ENCODE measurements around the gene VPS51. TPM values are rescaled to one million over a fixed set of nuclear protein-coding genes. Genes with fewer than 3 reads are reported as not detected.

VPS51 gene
- total and polyA plus RNA-seq, 2 of the 13 experiments (the other 11 are each of a cell fraction or from before 2014, with no cell fraction given): 76.3 to 90.6 TPM

GRCh38 chr11:65134240-65134951 is 38.4 kb downstream of the VPS51 start, which contains the start of gene SYVN1 (continued):
- TF ChIP-seq MAZ (IDR thresholded peaks at IDR 0.05; ENCODE audit: borderline replicate concordance, low read depth, low read length) (peak; percentile 90; the same call in 1 of the 2 replicates), MAZ (CRISPR knock-in tag; IDR thresholded peaks at IDR 0.05; ENCODE audit: low read depth) (peak; percentile 88), ZNF441 (CRISPR knock-in tag; IDR thresholded peaks at IDR 0.05; ENCODE audit: borderline replicate concordance) (0 out of 2 replicates have a peak, but pooled peaks have one; percentile 10), ZNF691 (CRISPR knock-in tag; IDR thresholded peaks at IDR 0.05; ENCODE audit: borderline replicate concordance, low read depth) (peak; percentile 89; the same call in 1 of the 2 replicates), HOXD1 (CRISPR knock-in tag; IDR thresholded peaks at IDR 0.05) (peak; percentile 45; the same call in 1 of the 2 replicates), DNMT3B (CRISPR knock-in tag; conservative IDR thresholded peaks at IDR 0.05) (peak; percentile 64), KAT7 (CRISPR knock-in tag; IDR thresholded peaks at IDR 0.05; ENCODE audit: borderline replicate concordance) (peak; percentile 76; the same call in 1 of the 2 replicates), HES4 (CRISPR knock-in tag; IDR thresholded peaks at IDR 0.05; ENCODE audit: borderline replicate concordance) (peak; percentile 12; the same call in 1 of the 2 replicates), TRIM24 (CRISPR knock-in tag; IDR thresholded peaks at IDR 0.05) (no peak), AFF4 (CRISPR knock-in tag; IDR thresholded peaks at IDR 0.05) (0 out of 2 replicates have a peak, but pooled peaks have one; percentile 40), DRAP1 (CRISPR knock-in tag; IDR thresholded peaks at IDR 0.05) (peak; percentile 77), SSRP1 (CRISPR knock-in tag; IDR thresholded peaks at IDR 0.05) (0 out of 2 replicates have a peak, but pooled peaks have one; percentile 30), ZNF547 (CRISPR knock-in tag; IDR thresholded peaks at IDR 0.05) (peak; percentile 76), KLF6 (CRISPR knock-in tag; IDR thresholded peaks at IDR 0.05) (no peak)
- TF ChIP-seq, protein P1, sequence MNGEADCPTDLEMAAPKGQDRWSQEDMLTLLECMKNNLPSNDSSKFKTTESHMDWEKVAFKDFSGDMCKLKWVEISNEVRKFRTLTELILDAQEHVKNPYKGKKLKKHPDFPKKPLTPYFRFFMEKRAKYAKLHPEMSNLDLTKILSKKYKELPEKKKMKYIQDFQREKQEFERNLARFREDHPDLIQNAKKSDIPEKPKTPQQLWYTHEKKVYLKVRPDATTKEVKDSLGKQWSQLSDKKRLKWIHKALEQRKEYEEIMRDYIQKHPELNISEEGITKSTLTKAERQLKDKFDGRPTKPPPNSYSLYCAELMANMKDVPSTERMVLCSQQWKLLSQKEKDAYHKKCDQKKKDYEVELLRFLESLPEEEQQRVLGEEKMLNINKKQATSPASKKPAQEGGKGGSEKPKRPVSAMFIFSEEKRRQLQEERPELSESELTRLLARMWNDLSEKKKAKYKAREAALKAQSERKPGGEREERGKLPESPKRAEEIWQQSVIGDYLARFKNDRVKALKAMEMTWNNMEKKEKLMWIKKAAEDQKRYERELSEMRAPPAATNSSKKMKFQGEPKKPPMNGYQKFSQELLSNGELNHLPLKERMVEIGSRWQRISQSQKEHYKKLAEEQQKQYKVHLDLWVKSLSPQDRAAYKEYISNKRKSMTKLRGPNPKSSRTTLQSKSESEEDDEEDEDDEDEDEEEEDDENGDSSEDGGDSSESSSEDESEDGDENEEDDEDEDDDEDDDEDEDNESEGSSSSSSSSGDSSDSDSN (CRISPR knock-in tag; IDR thresholded peaks at IDR 0.05): peak; percentile 40
- TF ChIP-seq, protein P2, sequence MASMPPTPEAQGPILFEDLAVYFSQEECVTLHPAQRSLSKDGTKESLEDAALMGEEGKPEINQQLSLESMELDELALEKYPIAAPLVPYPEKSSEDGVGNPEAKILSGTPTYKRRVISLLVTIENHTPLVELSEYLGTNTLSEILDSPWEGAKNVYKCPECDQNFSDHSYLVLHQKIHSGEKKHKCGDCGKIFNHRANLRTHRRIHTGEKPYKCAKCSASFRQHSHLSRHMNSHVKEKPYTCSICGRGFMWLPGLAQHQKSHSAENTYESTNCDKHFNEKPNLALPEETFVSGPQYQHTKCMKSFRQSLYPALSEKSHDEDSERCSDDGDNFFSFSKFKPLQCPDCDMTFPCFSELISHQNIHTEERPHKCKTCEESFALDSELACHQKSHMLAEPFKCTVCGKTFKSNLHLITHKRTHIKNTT (CRISPR knock-in tag; IDR thresholded peaks at IDR 0.05): no peak
